Left cardiac atrium (tissue), 4 donors: ENCODE measurements around the gene DYNC1LI1. TPM values are rescaled to one million over a fixed set of nuclear protein-coding genes. Genes with fewer than 3 reads are reported as not detected.
"Not testable (repeated sequence)": the region's sequence is repeated elsewhere in the genome, so short reads cannot be mapped to it uniquely, and the experiment has no call there.

Source experiments
- ATAC-seq, 2 donors: fragments of 200-7000 bp; cut with Tn5 transposase; one replicate each; pipeline ENCODE4 v1.9.1; 2020; ENCODE audit warnings: mild to moderate bottlenecking in 2 of 2, moderate library complexity in 2 of 2
- DNase-seq: peaks from one replicate; pipeline ENCODE4 v3.0.0-alpha.2; 2020
- intact Hi-C, 2 donors: fragments of 100-400 bp; cut with DNase I; formaldehyde crosslinking; loops; one replicate each; pipeline versions ENCODE4 v1.14.1 to v1.15.1; 2022 to 2023
- total RNA-seq, 2 donors: library from RNA; stranded (reverse); fragmentation: NEBNext Ultra II Directional; extraction: Animal tissue kit (Norgen Biotek cat#: 25700); gene quantifications; one replicate each; pipeline ENCODE4 v1.2.1, GENCODE V29; 2021
- donor health status: DM: no; HTN: yes; CAD: no.
- donor health status: DM: no; HTN: yes; CAD: no; lungs with severe emphysema.
- donor health status: DM: yes; HTN: yes; CAD: no.
- donor health status: Dilated cardiomyopathy.

The DYNC1LI1 gene
- total RNA-seq, 2 donors from 2014 or later = 34.3 to 38.4 TPM

GRCh38 chr3:32551087-32551486 lies 19.6 kb downstream of the DYNC1LI1 start:
- no peak for DNase-seq
- intact Hi-C loops = no loop called here
- no peak for ATAC-seq

GRCh38 chr3:32545305-32545704 lies 25.4 kb downstream of the DYNC1LI1 start:
- DNase-seq (no peak), ATAC-seq (no peak)
- intact Hi-C loops = no loop called here

DNA sequence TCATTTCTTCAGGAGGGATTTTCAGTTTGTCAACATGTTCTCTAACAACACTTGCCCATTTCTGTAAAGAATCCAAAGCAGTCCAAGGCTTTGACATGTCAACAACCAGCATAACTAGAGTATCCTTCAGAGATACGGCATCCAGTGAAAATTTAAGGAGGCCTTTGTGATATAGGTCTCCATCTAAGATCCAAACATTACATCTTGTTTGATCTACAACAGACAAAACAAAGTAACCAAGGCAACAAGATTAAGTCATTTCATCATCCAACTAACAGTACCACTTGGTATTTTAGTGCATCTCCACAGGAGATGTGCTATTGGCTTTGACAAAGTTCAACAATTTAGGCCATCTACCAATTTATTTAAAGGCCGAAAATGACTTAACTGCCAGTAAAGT lies 25.8 kb downstream of the DYNC1LI1 start:
- ATAC-seq (no peak), DNase-seq (no peak)
- intact Hi-C loops = no loop called here

DNA sequence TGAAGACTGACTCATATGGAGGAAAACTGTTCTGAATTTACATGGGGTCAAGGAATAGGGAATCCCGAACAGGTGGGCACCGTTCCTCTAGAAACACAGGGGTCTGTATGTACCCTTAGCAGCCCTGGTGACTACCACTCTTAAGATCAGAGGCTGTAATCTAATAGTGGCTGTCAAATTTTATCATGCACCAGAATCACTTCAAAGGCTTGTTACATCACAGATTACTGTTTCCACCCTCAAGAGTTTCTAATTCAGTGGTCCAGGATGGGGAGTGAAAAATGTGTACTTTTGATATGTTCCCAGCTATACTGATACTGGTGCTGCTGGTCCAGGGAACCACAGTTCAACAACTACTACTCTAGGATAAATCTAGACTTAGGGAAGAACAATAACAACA lies 27.9 kb downstream of the DYNC1LI1 start:
- DNase-seq = no peak
- ATAC-seq = no peak
- intact Hi-C loops = no loop called here

DNA sequence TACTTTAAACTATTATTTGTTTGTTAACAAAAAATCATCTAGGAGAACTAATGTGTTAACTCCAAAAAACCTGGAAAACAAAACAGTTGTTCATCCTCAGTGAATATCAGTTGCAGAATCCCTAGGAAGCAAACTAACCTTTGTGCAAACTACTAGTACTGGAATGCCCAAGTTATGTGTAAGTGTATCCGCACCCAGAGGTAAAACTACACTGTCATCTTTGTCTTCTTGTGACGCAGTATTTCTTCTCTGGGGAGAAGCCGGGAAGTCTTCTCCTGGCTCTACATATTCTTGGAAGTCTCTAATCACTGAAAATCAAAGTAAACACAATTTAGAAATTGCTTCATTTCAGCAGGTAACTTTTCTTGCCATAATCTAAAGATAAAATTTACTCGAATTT lies 29.8 kb downstream of the DYNC1LI1 start:
- ATAC-seq = no peak
- intact Hi-C loops = no loop called here
- no peak for DNase-seq

GRCh38 chr3:32532434-32532833 lies 38.2 kb downstream of the DYNC1LI1 start:
- intact Hi-C loops = no loop called here
- ATAC-seq (no peak), DNase-seq (no peak)

DNA sequence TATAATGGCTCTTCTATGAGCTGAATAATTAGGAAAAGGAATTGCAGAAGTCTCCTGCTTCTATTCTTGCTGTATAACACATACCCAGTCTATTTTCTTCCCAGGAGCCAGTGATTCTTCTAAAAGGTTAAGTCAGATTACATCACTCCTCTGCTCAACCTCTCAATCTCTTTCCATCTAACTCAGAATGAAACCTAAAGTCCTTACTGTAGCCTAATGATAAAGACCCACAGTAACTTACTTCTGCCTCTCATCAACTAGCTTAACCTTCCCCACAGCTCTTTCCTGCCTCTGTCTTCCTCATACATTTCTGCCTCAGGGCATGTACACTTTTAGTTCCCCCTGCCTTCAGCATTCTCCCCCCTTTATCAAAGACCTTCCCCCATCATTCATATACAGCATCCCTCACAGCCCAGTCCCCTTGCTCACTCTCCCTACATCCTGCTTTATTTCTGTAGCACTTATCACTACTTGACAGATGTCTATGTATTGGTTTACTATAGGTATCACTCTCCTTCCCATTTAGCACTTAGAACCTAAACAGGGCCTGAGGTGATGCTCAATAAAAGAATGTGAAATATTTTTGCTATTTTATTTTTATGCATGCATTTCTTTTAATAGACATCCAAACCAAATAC lies 39.5 kb downstream of the DYNC1LI1 start:
- ATAC-seq (no peak), DNase-seq (no peak)
- intact Hi-C loops = no loop called here

GRCh38 chr3:32525720-32526119 lies 44.9 kb downstream of the DYNC1LI1 start:
- DNase-seq = no peak
- ATAC-seq = no peak
- intact Hi-C loops = no loop called here

- intact Hi-C loops = no loop called here
- DNase-seq = no peak
- ATAC-seq = peak in 1 of 2 donors; percentile 87
Observed at GRCh38 chr3:32522682-32523081, 48.0 kb downstream of the DYNC1LI1 start.

DNA sequence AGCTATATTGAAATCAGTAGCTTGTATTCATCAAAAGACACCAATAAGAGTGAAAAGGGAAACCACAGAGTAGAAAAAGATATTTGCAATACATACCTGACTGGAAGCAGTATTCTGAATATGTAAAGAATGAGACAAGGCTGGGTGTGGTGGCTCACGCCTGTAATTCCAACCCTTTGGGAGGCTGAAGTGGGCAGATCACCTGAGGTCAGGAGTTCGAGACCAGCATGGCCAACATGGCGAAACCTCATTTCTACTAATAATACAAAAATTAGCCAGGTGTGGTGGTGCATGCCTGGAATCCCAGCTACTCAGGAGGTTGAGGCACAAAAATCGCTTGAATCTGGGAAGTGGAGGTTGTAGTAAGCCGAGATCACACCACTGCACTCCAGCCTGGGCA lies 51.7 kb downstream of the DYNC1LI1 start:
- intact Hi-C loops, DNase-seq, ATAC-seq: not testable (repeated sequence)

- DNase-seq, intact Hi-C loops: not testable (repeated sequence)
Observed at GRCh38 chr3:32516751-32517150, 53.9 kb downstream of the DYNC1LI1 start.

DNA sequence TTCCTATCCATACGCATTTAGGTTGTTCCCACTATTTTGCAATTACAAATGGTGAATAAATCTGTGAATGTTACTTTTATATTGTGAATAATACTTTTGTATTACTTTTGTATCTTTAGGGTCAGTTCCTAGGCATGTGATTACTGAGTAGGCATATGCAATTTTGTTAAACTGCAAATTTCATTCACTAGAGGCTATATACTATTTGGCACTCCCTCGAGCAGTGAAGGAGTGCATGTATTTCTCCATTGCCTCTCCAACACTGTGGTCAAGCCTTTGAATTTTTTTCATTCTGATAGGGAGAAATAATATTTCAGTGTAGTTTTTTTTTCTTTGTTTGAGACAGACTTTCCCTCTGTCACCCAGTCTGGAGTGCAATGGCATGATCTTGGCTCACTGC lies 59.7 kb downstream of the DYNC1LI1 start:
- intact Hi-C loops = loop anchor here (2.0 to 5.0 kb wide), 2 partner anchors 154 to 156 kb away; no protein-coding TSS in a partner anchor
- DNase-seq (no peak), ATAC-seq (no peak)

More at GRCh38 chr3:32516751-32517150, 53.9 kb downstream of the DYNC1LI1 start:
- ATAC-seq = not testable (repeated sequence)

DNA sequence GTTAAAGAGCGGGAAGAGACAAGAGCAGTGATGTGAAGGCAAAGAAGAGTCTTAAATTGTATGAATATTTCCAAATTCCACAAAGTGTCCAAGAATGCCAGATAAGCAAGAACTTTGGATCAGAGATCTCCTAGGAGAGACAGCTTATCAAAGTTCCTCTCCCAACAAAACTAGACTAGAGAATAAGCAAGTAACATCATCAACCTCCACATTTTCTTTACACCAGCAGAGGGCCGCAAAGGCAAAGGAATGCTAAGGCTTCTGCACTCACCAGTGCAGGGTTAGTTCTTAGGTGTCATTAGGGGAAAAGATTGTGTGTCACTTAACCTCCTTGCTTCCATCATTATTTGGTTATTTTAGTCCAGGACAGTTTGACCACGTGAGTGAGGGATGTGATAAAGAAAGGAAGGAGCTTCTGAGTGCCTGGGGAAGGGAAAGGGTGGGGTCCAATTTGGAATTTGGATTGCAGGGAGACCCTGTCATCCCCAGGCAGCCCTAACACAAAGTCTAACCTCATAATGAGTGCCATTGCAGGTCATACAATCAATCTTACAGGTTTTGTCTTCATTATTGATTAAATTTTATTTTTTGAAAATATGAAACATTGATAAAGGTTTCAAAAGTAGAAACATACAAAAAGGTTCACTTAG lies 60.5 kb downstream of the DYNC1LI1 start:
- intact Hi-C loops = loop anchor here (2.0 to 5.0 kb wide), 2 partner anchors 155 to 157 kb away; no protein-coding TSS in a partner anchor
- ATAC-seq (peak; percentile 94), DNase-seq (peak; percentile 51)

GRCh38 chr3:32508711-32509110 lies 61.9 kb downstream of the DYNC1LI1 start:
- DNase-seq = no peak
- ATAC-seq = no peak
- intact Hi-C loops = no loop called here

DNA sequence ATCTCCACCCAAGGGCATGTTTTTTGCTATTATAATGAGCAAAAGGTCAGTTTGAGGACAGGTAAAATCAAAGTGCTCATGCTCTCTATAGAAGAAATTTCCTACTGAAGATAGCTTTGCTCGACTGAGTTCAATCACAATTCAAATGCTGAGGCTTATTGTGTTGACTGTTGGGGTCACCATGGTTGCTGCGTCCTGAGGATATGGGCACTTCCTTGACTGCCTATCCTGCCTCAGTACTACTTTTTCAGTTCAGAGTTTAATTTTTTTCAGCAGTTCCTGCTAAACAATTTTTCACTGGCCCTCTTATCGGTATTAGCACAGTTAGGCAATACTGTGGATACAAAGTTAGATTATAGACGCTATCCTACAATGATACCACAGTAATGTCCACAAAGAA lies 64.2 kb downstream of the DYNC1LI1 start:
- intact Hi-C loops = no loop called here
- no peak for DNase-seq
- ATAC-seq = no peak

GRCh38 chr3:32502946-32503286 lies 67.7 kb downstream of the DYNC1LI1 start:
- DNase-seq (no peak), ATAC-seq (peak in 1 of 2 donors; percentile 2)

GRCh38 chr3:32502118-32502945 lies 68.3 kb downstream of the DYNC1LI1 start, which contains the start of gene CMTM6:
TSS of gene CMTM6 (minus strand) at chr3:32502852. CDS start at chr3:32502745, 107 bp downstream.
- ATAC-seq (peak; percentile 96), DNase-seq (peak; percentile 87)
- intact Hi-C loops = no loop called here

More at GRCh38 chr3:32502946-32503286, 67.7 kb downstream of the DYNC1LI1 start:
- intact Hi-C loops = no loop called here

GRCh38 chr3:32501783-32502117 lies 68.9 kb downstream of the DYNC1LI1 start:
- intact Hi-C loops = no loop called here
- no peak for ATAC-seq

GRCh38 chr3:32500880-32501782 lies 69.5 kb downstream of the DYNC1LI1 start:
- peak; percentile 45 for DNase-seq
- intact Hi-C loops = no loop called here
- ATAC-seq = no peak

More at GRCh38 chr3:32501783-32502117, 68.9 kb downstream of the DYNC1LI1 start:
- no peak for DNase-seq
